ENCODE data around the gene GFRA4.

GFRA4 gene

GRCh38 chr20:3674995-3675900 is 12.0 kb upstream of the GFRA4 start:
- peaks cover 44% of the 10 kb centered on the region for H3K27me3 ChIP-seq (ENCODE audit: low read depth)

GRCh38 chr20:3674447-3674846 is 11.2 kb upstream of the GFRA4 start:
- no peak for DNase-seq (ENCODE audit: low spot score in 2 of 2)
- H3K4me3 ChIP-seq = no peak overlapping the region
- in situ Hi-C loops (cut with MboI; ENCODE audit: low sequenced_read_pairs) = no loop called here
- no peaks in the 10 kb centered on the region for H3K36me3 ChIP-seq (replicated peaks)
- H3K27me3 ChIP-seq (ENCODE audit: low read depth) = peaks cover 44% of the 10 kb centered on the region
- no peaks in the 10 kb centered on the region for H3K4me1 ChIP-seq
- no peaks in the 10 kb centered on the region for H3K9me3 ChIP-seq

More at GRCh38 chr20:3674995-3675900, 12.0 kb upstream of the GFRA4 start:
- in situ Hi-C loops (cut with MboI; ENCODE audit: low sequenced_read_pairs) = loop anchor here (5.0 kb wide), 1 partner anchor 37 kb away; the partner anchor contains the start of gene SIGLEC1
- no peak for DNase-seq (ENCODE audit: low spot score in 2 of 2)
- Histone ChIP-seq H3K4me3 (no peak overlapping the region), H3K36me3 (replicated peaks) (no peaks in the 10 kb centered on the region), H3K9me3 (no peaks in the 10 kb centered on the region), H3K4me1 (no peaks in the 10 kb centered on the region)

- in situ Hi-C loops (cut with MboI; ENCODE audit: low sequenced_read_pairs) = no loop called here
- no peaks in the 10 kb centered on the region for H3K4me1 ChIP-seq
- no peak for DNase-seq (ENCODE audit: low spot score in 2 of 2)
- H3K27me3 ChIP-seq (ENCODE audit: low read depth) = peaks cover 44% of the 10 kb centered on the region
- H3K36me3 ChIP-seq (replicated peaks) = no peaks in the 10 kb centered on the region
- H3K9me3 ChIP-seq = no peaks in the 10 kb centered on the region
- H3K4me3 ChIP-seq = no peak overlapping the region
Measured at GRCh38 chr20:3673221-3674070, 10.2 kb upstream of the GFRA4 start.

- H3K4me1 ChIP-seq = no peaks in the 10 kb centered on the region
- peaks cover 44% of the 10 kb centered on the region for H3K27me3 ChIP-seq (ENCODE audit: low read depth)
- in situ Hi-C loops (cut with MboI; ENCODE audit: low sequenced_read_pairs) = no loop called here
- H3K36me3 ChIP-seq (replicated peaks) = no peaks in the 10 kb centered on the region
- no peak for DNase-seq (ENCODE audit: low spot score in 2 of 2)
- no peaks in the 10 kb centered on the region for H3K9me3 ChIP-seq
- H3K4me3 ChIP-seq = no peak overlapping the region
Measured at GRCh38 chr20:3672547-3673171, 9.5 kb upstream of the GFRA4 start.

GRCh38 chr20:3671986-3672546 is 8.9 kb upstream of the GFRA4 start:
- Histone ChIP-seq H3K9me3 (no peaks in the 10 kb centered on the region), H3K4me3 (no peak overlapping the region), H3K27me3 (ENCODE audit: low read depth) (peaks cover 44% of the 10 kb centered on the region), H3K36me3 (replicated peaks) (no peaks in the 10 kb centered on the region), H3K4me1 (no peaks in the 10 kb centered on the region)
- DNase-seq (ENCODE audit: low spot score in 2 of 2) = no peak
- in situ Hi-C loops (cut with MboI; ENCODE audit: low sequenced_read_pairs) = no loop called here

- in situ Hi-C loops (cut with MboI; ENCODE audit: low sequenced_read_pairs) = no loop called here
Measured at GRCh38 chr20:3670945-3671344, 7.7 kb upstream of the GFRA4 start.

GRCh38 chr20:3670511-3670910 is 7.3 kb upstream of the GFRA4 start:
- peaks cover 37% of the 10 kb centered on the region for H3K27me3 ChIP-seq (ENCODE audit: low read depth)
- no peaks in the 10 kb centered on the region for H3K36me3 ChIP-seq (replicated peaks)
- no peaks in the 10 kb centered on the region for H3K9me3 ChIP-seq
- DNase-seq (ENCODE audit: low spot score in 2 of 2) = no peak
- no peak overlapping the region for H3K4me3 ChIP-seq
- no peaks in the 10 kb centered on the region for H3K4me1 ChIP-seq
- in situ Hi-C loops (cut with MboI; ENCODE audit: low sequenced_read_pairs) = no loop called here

More at GRCh38 chr20:3670945-3671344, 7.7 kb upstream of the GFRA4 start:
- Histone ChIP-seq H3K4me1 (no peaks in the 10 kb centered on the region), H3K4me3 (no peak overlapping the region), H3K36me3 (replicated peaks) (no peaks in the 10 kb centered on the region), H3K9me3 (no peaks in the 10 kb centered on the region), H3K27me3 (ENCODE audit: low read depth) (peaks cover 41% of the 10 kb centered on the region)
- no peak for DNase-seq (ENCODE audit: low spot score in 2 of 2)

- Histone ChIP-seq H3K4me3 (no peak overlapping the region), H3K36me3 (replicated peaks) (no peaks in the 10 kb centered on the region), H3K27me3 (ENCODE audit: low read depth) (peaks cover 30% of the 10 kb centered on the region), H3K9me3 (no peaks in the 10 kb centered on the region), H3K4me1 (no peaks in the 10 kb centered on the region)
- in situ Hi-C loops (cut with MboI; ENCODE audit: low sequenced_read_pairs) = no loop called here
- no peak for DNase-seq (ENCODE audit: low spot score in 2 of 2)
Measured at GRCh38 chr20:3669710-3670367, 6.6 kb upstream of the GFRA4 start.

- DNase-seq (ENCODE audit: low spot score in 2 of 2) = no peak
- peaks cover 10% of the 10 kb centered on the region for H3K27me3 ChIP-seq (ENCODE audit: low read depth)
- H3K4me3 ChIP-seq = no peak overlapping the region
- in situ Hi-C loops (cut with MboI; ENCODE audit: low sequenced_read_pairs) = no loop called here
- H3K4me1 ChIP-seq = no peaks in the 10 kb centered on the region
- no peaks in the 10 kb centered on the region for H3K9me3 ChIP-seq
- no peaks in the 10 kb centered on the region for H3K36me3 ChIP-seq (replicated peaks)
Measured at GRCh38 chr20:3667434-3668037, 4.3 kb upstream of the GFRA4 start.

GRCh38 chr20:3663858-3664257 is 659 bp upstream of the GFRA4 start:
- Histone ChIP-seq H3K36me3 (replicated peaks) (no peaks in the 10 kb centered on the region), H3K4me3 (no peak overlapping the region), H3K9me3 (no peaks in the 10 kb centered on the region), H3K27me3 (ENCODE audit: low read depth) (peaks cover 9% of the 10 kb centered on the region; the same call in 1 of the 2 replicates), H3K4me1 (no peaks in the 10 kb centered on the region)
- in situ Hi-C loops (cut with MboI; ENCODE audit: low sequenced_read_pairs) = no loop called here
- no peak for DNase-seq (ENCODE audit: low spot score in 2 of 2)

- Histone ChIP-seq H3K4me1 (no peaks in the 10 kb centered on the region), H3K9me3 (no peaks in the 10 kb centered on the region), H3K27me3 (ENCODE audit: low read depth) (peaks cover 9% of the 10 kb centered on the region; the same call in 1 of the 2 replicates), H3K4me3 (no peak overlapping the region), H3K36me3 (replicated peaks) (no peaks in the 10 kb centered on the region)
- in situ Hi-C loops (cut with MboI; ENCODE audit: low sequenced_read_pairs) = no loop called here
- DNase-seq (ENCODE audit: low spot score in 2 of 2) = no peak
Measured at GRCh38 chr20:3661814-3662665, 1.2 kb downstream of the GFRA4 start.

All from HAP-1 (cell line).